DOHH2 (cell line): ENCODE results near the gene AGTR2.
A peak's percentile ranks its signal among the peaks of the same experiment; 100 is the strongest.
"Not testable (repeated sequence)": the region's sequence is repeated elsewhere in the genome, so short reads cannot be mapped to it uniquely, and the experiment has no call there.

Experiments used
- H3F3A ChIP-seq: fragments of 200-600 bp; sonication (generic), shearing (Covaris generic); 2 replicates; pipeline ENCODE4 v1.6.0; 2016; ENCODE audit warnings: antibody characterized with exemption, mild to moderate bottlenecking; ENCODE audit not compliant: control insufficient read depth, insufficient read depth
- H3K27ac ChIP-seq: fragments of 200-600 bp; sonication (generic); 2 replicates; pipeline ENCODE4 v1.5.1; 2014; ENCODE audit warnings: low read depth, mild to moderate bottlenecking, low read length, moderate library complexity
- H3K27me3 ChIP-seq: fragments of 200-600 bp; sonication (generic); 2 replicates; pipeline ENCODE4 v1.6.1; 2014; ENCODE audit warnings: mild to moderate bottlenecking, low read length, mixed read lengths; ENCODE audit not compliant: control insufficient read depth
- H3K36me3 ChIP-seq: fragments of 200-600 bp; sonication (generic); 2 replicates; pipeline ENCODE4 v1.6.1; 2014; ENCODE audit warnings: mild to moderate bottlenecking, low read length, moderate library complexity, mixed read lengths; ENCODE audit not compliant: control insufficient read depth
- H3K4me1 ChIP-seq: fragments of 200-600 bp; sonication (generic); 2 replicates; pipeline ENCODE4 v1.6.1; 2014; ENCODE audit warnings: mild to moderate bottlenecking, low read length, mixed read lengths; ENCODE audit not compliant: control insufficient read depth
- H3K4me2 ChIP-seq: fragments of 200-600 bp; sonication (generic); 2 replicates; pipeline ENCODE4 v1.6.0; 2014; ENCODE audit warnings: mild to moderate bottlenecking, low read length, moderate library complexity
- H3K4me3 ChIP-seq: fragments of 200-600 bp; sonication (generic); 2 replicates; pipeline ENCODE4 v1.5.1; 2014; ENCODE audit warnings: mild to moderate bottlenecking, low read length, mixed read lengths
- H3K79me2 ChIP-seq: fragments of 200-600 bp; sonication (generic); 2 replicates; pipeline ENCODE4 v1.6.1; 2014; ENCODE audit warnings: mild to moderate bottlenecking, low read length, mixed read lengths; ENCODE audit not compliant: control insufficient read depth
- H3K9me2 ChIP-seq: fragments of 200-600 bp; sonication (generic); replicated peaks from 2 replicates; pipeline ENCODE4 v1.6.1; 2014; ENCODE audit warnings: mild to moderate bottlenecking, low read length, mixed read lengths; ENCODE audit not compliant: control insufficient read depth
- H3K9me3 ChIP-seq: fragments of 200-600 bp; sonication (generic); 2 replicates; pipeline ENCODE4 v1.6.1; 2014; ENCODE audit warnings: antibody characterized with exemption, low read length, mixed read lengths; ENCODE audit not compliant: control insufficient read depth, insufficient read depth
- H4K20me1 ChIP-seq: fragments of 200-600 bp; sonication (generic); 2 replicates; pipeline ENCODE4 v1.6.0; 2014; ENCODE audit warnings: low read depth, mild to moderate bottlenecking, antibody characterized with exemption, low read length, moderate library complexity; ENCODE audit not compliant: control insufficient read depth, insufficient read depth
- CTCF ChIP-seq: fragments of 200-600 bp; sonication (generic); IDR thresholded peaks from one replicate; pipeline ENCODE4 v1.5.1; 2014; ENCODE audit warnings: antibody characterized with exemption, mild to moderate bottlenecking, low read depth, low read length; ENCODE audit not compliant: poor library complexity, severe bottlenecking
- EZH2phosphoT487 ChIP-seq: fragments of 200-600 bp; sonication (generic); IDR thresholded peaks from 2 replicates; pipeline ENCODE4 v1.6.1; 2017; ENCODE audit warnings: borderline replicate concordance, mild to moderate bottlenecking, antibody characterized with exemption, low read length, moderate library complexity, mixed read lengths

The AGTR2 gene

DNA sequence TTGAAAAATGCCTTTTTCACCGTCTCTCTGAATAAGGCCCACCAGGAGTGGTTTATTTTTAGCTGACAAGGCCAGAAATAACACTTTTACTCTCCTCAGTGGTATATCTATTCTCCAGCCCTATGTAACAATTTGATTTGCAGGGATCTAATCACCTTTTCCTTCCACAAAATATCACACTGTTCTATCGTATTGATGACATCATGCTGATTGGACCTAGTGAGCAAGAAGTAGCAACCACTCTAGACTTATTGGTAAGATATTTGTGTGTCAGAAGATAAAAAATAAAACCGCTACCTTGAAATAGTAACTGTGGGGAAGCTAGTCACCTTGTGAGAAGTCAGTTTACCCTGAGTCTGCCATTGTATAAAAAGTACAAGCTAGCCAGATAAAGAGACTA is 27.7 kb downstream of the AGTR2 start:
- Histone ChIP-seq H4K20me1 (no peaks in the 10 kb centered on the region), H3K4me1 (no peaks in the 10 kb centered on the region), H3K79me2 (no peaks in the 10 kb centered on the region), H3K4me2 (no peak overlapping the region), H3F3A (no peaks in the 10 kb centered on the region), H3K9me2 (no peaks in the 10 kb centered on the region), H3K36me3 (no peaks in the 10 kb centered on the region), H3K9me3 (no peaks in the 10 kb centered on the region), H3K4me3 (no peak overlapping the region), H3K27ac (no peak overlapping the region), H3K27me3 (no peaks in the 10 kb centered on the region)
- TF ChIP-seq EZH2phosphoT487 (no peak), CTCF (no peak)

DNA sequence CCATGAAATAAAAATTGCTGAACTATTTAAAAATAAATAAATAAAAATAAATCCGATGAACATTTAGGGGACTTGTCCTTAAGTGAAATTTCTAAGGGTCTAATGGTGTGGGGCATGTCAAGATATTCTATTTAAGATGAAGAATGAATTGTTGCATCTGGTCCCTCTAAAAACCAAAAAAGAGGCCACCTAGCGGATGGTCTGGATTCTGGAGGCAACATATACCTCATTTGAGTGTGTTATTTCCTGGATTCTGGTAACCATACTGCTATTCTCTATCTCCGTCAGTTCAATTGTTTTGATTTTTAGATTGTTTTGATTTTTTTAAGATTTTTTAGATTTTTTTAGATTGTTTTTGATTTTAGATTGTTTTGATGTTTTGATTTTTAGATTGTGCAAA is 28.3 kb downstream of the AGTR2 start:
- TF ChIP-seq EZH2phosphoT487 (no peak), CTCF (no peak)
- H3F3A ChIP-seq = no peaks in the 10 kb centered on the region
- H4K20me1 ChIP-seq = no peaks in the 10 kb centered on the region
- no peak overlapping the region for H3K27ac ChIP-seq
- H3K9me3 ChIP-seq = no peaks in the 10 kb centered on the region
- H3K4me3 ChIP-seq = no peak overlapping the region
- H3K36me3 ChIP-seq = no peaks in the 10 kb centered on the region
- no peaks in the 10 kb centered on the region for H3K27me3 ChIP-seq
- no peak overlapping the region for H3K4me2 ChIP-seq
- H3K9me2 ChIP-seq = no peaks in the 10 kb centered on the region
- no peaks in the 10 kb centered on the region for H3K79me2 ChIP-seq
- no peaks in the 10 kb centered on the region for H3K4me1 ChIP-seq

GRCh38 chrX:116204932-116205331 is 34.4 kb downstream of the AGTR2 start:
- Histone ChIP-seq H3K4me1 (no peaks in the 10 kb centered on the region), H3F3A (no peaks in the 10 kb centered on the region), H3K4me3 (no peak overlapping the region), H3K4me2 (no peak overlapping the region), H3K36me3 (no peaks in the 10 kb centered on the region), H3K9me3 (no peaks in the 10 kb centered on the region), H3K79me2 (no peaks in the 10 kb centered on the region), H3K27me3 (no peaks in the 10 kb centered on the region), H4K20me1 (no peaks in the 10 kb centered on the region), H3K27ac (no peak overlapping the region), H3K9me2 (no peaks in the 10 kb centered on the region)
- TF ChIP-seq EZH2phosphoT487 (no peak), CTCF (peak; percentile 46)

GRCh38 chrX:116213262-116213661 is 42.7 kb downstream of the AGTR2 start:
- Histone ChIP-seq H3K4me3 (no peak overlapping the region), H3F3A (no peaks in the 10 kb centered on the region), H3K4me2 (no peak overlapping the region), H3K9me2 (no peaks in the 10 kb centered on the region), H3K27me3 (no peaks in the 10 kb centered on the region), H3K9me3 (no peaks in the 10 kb centered on the region), H3K27ac (no peak overlapping the region), H3K4me1 (no peaks in the 10 kb centered on the region), H3K79me2 (no peaks in the 10 kb centered on the region), H4K20me1 (no peaks in the 10 kb centered on the region), H3K36me3 (no peaks in the 10 kb centered on the region)
- TF ChIP-seq CTCF (no peak), EZH2phosphoT487 (no peak)

- not testable (repeated sequence) for H3F3A ChIP-seq, H3K27me3 ChIP-seq, H3K4me3 ChIP-seq, H3K9me2 ChIP-seq, H3K4me2 ChIP-seq, H4K20me1 ChIP-seq, H3K36me3 ChIP-seq, H3K4me1 ChIP-seq, H3K27ac ChIP-seq, H3K79me2 ChIP-seq, H3K9me3 ChIP-seq
These were observed 46.5 kb downstream of the AGTR2 start for GRCh38 chrX:116217080-116217479.
